ENCODE measurements around the gene RXFP2. TPM values are rescaled to one million over a fixed set of nuclear protein-coding genes. Genes with fewer than 3 reads are reported as not detected.

The RXFP2 gene
- polyA plus RNA-seq, 1 experiment: not detected

GRCh38 chr13:31717583-31717982 lies 21.7 kb upstream of the RXFP2 start:
- Histone ChIP-seq H3K27me3 (ENCODE audit: control insufficient read depth, insufficient read depth, low read length) (peaks cover 3% of the 10 kb centered on the region), H3K27ac (ENCODE audit: low read depth, low read length) (no peak overlapping the region), H3K9me3 (ENCODE audit: control insufficient read depth, insufficient read depth, low read length) (no peaks in the 10 kb centered on the region), H3K4me3 (ENCODE audit: low read depth, low read length) (no peak overlapping the region)
- CTCF ChIA-PET: no interaction called here
- POLR2A ChIA-PET: no interaction called here
- TF ChIP-seq, protein P1, sequence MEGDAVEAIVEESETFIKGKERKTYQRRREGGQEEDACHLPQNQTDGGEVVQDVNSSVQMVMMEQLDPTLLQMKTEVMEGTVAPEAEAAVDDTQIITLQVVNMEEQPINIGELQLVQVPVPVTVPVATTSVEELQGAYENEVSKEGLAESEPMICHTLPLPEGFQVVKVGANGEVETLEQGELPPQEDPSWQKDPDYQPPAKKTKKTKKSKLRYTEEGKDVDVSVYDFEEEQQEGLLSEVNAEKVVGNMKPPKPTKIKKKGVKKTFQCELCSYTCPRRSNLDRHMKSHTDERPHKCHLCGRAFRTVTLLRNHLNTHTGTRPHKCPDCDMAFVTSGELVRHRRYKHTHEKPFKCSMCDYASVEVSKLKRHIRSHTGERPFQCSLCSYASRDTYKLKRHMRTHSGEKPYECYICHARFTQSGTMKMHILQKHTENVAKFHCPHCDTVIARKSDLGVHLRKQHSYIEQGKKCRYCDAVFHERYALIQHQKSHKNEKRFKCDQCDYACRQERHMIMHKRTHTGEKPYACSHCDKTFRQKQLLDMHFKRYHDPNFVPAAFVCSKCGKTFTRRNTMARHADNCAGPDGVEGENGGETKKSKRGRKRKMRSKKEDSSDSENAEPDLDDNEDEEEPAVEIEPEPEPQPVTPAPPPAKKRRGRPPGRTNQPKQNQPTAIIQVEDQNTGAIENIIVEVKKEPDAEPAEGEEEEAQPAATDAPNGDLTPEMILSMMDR (IDR thresholded peaks at IDR 0.05; ENCODE audit: low read depth, low read length): no peak
- no peak for DNase-seq (ENCODE audit: low read depth, low spot score)

DNA sequence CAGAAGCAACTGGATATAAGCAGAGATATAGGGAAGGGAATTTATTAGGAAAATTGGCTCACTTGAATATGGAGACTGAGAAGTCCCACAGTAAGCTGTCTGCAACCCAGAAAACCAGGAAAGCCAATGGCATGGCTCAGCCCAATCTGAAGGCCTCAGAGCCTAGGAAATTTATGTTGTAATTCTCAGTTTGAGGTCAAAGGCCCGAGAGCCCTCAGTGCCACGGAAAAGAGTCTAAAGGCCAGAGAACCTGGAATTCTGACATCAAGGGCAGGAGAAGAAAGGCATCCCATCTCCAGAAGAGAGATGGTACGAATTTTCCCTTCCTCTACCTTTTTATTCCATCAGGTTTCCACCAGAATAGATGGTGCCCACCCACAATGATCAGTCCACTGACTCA lies 20.1 kb upstream of the RXFP2 start:
- CTCF ChIA-PET: no interaction called here
- POLR2A ChIA-PET: no interaction called here

DNA sequence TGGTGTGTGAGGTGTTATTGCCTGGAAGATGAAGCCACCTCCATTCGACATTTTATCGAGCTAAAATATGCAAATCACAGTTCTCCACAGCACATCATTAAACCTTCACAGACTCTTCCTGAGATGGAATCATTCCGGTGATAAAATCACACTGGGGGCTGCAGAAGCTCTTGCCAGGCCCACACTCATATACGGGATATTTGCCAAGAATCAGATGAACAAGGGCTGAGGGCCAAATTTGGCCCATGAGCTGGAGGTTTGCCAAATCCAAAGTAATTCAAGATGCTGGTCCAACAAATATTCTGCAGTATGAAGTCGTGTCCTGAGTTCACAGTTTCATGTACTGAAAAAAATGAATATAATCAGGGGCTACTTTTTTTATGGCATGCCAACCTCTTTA lies 16.7 kb upstream of the RXFP2 start:
- Histone ChIP-seq H3K9me3 (ENCODE audit: control insufficient read depth, insufficient read depth, low read length) (no peaks in the 10 kb centered on the region), H3K27me3 (ENCODE audit: control insufficient read depth, insufficient read depth, low read length) (no peaks in the 10 kb centered on the region), H3K4me3 (ENCODE audit: low read depth, low read length) (no peak overlapping the region), H3K27ac (ENCODE audit: low read depth, low read length) (no peak overlapping the region)
- TF ChIP-seq, protein P1 (IDR thresholded peaks at IDR 0.05; ENCODE audit: low read depth, low read length): no peak
- CTCF ChIA-PET: interaction anchor here (1.3 to 1.6 kb wide), 2 partner anchors 185 to 291 kb away, joined by 5 read pairs; no protein-coding TSS in a partner anchor
- DNase-seq (ENCODE audit: low read depth, low spot score): no peak
- POLR2A ChIA-PET: no interaction called here

More for the DNA sequence above, 20.1 kb upstream of the RXFP2 start:
- H3K4me3 ChIP-seq (ENCODE audit: low read depth, low read length): no peak overlapping the region
- H3K27me3 ChIP-seq (ENCODE audit: control insufficient read depth, insufficient read depth, low read length): peaks cover 3% of the 10 kb centered on the region
- TF ChIP-seq, protein P1 (IDR thresholded peaks at IDR 0.05; ENCODE audit: low read depth, low read length): no peak
- DNase-seq (ENCODE audit: low read depth, low spot score): no peak
- no peak overlapping the region for H3K27ac ChIP-seq (ENCODE audit: low read depth, low read length)
- no peaks in the 10 kb centered on the region for H3K9me3 ChIP-seq (ENCODE audit: control insufficient read depth, insufficient read depth, low read length)

DNA sequence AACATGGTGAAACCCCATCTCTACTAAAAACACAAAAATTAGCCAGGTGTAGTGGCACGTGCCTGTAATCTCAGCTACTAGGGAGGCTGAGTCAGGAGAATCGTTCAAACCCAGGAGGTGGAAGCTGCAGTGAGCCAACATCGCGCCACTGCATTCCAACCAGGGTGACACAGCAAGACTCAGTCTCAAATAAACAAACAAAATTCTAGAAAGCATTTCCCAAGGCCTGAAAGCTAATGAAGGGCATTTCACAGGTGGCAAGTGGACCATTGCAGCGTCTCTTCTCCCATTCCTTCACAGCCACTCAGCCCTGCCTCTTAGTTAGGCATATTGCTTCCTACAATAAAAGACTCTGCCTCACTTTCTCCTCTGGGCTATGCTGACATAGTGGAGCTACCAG lies 13.5 kb upstream of the RXFP2 start:
- ChIA-PET CTCF (no interaction called here), POLR2A (no interaction called here)
- Histone ChIP-seq H3K9me3 (ENCODE audit: control insufficient read depth, insufficient read depth, low read length) (no peaks in the 10 kb centered on the region), H3K27ac (ENCODE audit: low read depth, low read length) (no peak overlapping the region), H3K27me3 (ENCODE audit: control insufficient read depth, insufficient read depth, low read length) (no peaks in the 10 kb centered on the region), H3K4me3 (ENCODE audit: low read depth, low read length) (no peak overlapping the region)
- DNase-seq (ENCODE audit: low read depth, low spot score): no peak
- TF ChIP-seq, protein P1 (IDR thresholded peaks at IDR 0.05; ENCODE audit: low read depth, low read length): no peak

GRCh38 chr13:31731921-31732320 lies 7.4 kb upstream of the RXFP2 start:
- ChIA-PET POLR2A (no interaction called here), CTCF (interaction anchor here (1.2 to 3.0 kb wide), 2 partner anchors 9 to 194 kb away, joined by 3 to 11 read pairs; no protein-coding TSS in a partner anchor)
- Histone ChIP-seq H3K27ac (ENCODE audit: low read depth, low read length) (no peak overlapping the region), H3K27me3 (ENCODE audit: control insufficient read depth, insufficient read depth, low read length) (no peaks in the 10 kb centered on the region), H3K9me3 (ENCODE audit: control insufficient read depth, insufficient read depth, low read length) (no peaks in the 10 kb centered on the region), H3K4me3 (ENCODE audit: low read depth, low read length) (no peak overlapping the region)
- no peak for DNase-seq (ENCODE audit: low read depth, low spot score)
- TF ChIP-seq, protein P1 (IDR thresholded peaks at IDR 0.05; ENCODE audit: low read depth, low read length): no peak

All from AG04450 (cell line).